CD14-positive monocyte (primary cell): Measurements from ENCODE around the gene GPR3. TPM values are rescaled to one million over a fixed set of nuclear protein-coding genes. Genes with fewer than 3 reads are reported as not detected.

Experiments
- DNase-seq, 3 donors: peaks; one replicate each; pipeline ENCODE4 v3.0.0-alpha.2; 2011 to 2022
- H2AFZ ChIP-seq: 2 replicates; pipeline ENCODE4 v1.6.0; 2012; ENCODE audit warnings: mild to moderate bottlenecking, low read depth, low read length, inconsistent platforms; ENCODE audit not compliant: insufficient read depth, poor library complexity, severe bottlenecking
- H3K27ac ChIP-seq, 2 donors: 1 replicate in 1 of 2; 2 replicates in 1 of 2; pipeline ENCODE4 v1.5.1; 2012 to 2013; ENCODE audit warnings: low read length in 2 of 2, control low read depth in 1 of 2, inconsistent platforms in 1 of 2, low read depth in 1 of 2, mild to moderate bottlenecking in 1 of 2
- H3K27me3 ChIP-seq, 2 donors: one replicate each; pipeline versions ENCODE4 v1.6.0 to v1.6.1; 2011 to 2013; ENCODE audit warnings: low read length in 2 of 2; ENCODE audit not compliant: control insufficient read depth in 2 of 2, insufficient read depth in 2 of 2
- H3K36me3 ChIP-seq, 2 donors: replicated peaks in 1 of 2; 1 replicate in 1 of 2; 2 replicates in 1 of 2; pipeline versions ENCODE4 v1.5.1 to v1.6.1; 2012 to 2013; ENCODE audit warnings: low read length in 2 of 2, control low read depth in 1 of 2, inconsistent platforms in 1 of 2, mild to moderate bottlenecking in 1 of 2; ENCODE audit not compliant: insufficient read depth in 2 of 2, control insufficient read depth in 1 of 2
- H3K4me1 ChIP-seq, 2 donors: 1 replicate in 1 of 2; 2 replicates in 1 of 2; pipeline versions ENCODE4 v1.5.1 to v1.6.1; 2012 to 2013; ENCODE audit warnings: low read length in 2 of 2, control low read depth in 1 of 2, inconsistent platforms in 1 of 2, mild to moderate bottlenecking in 1 of 2, moderate library complexity in 1 of 2; ENCODE audit not compliant: insufficient read depth in 2 of 2, control insufficient read depth in 1 of 2
- H3K4me2 ChIP-seq: replicated peaks from 2 replicates; pipeline ENCODE3; 2012; ENCODE audit warnings: low read length, moderate library complexity, mild to moderate bottlenecking; ENCODE audit not compliant: poor library complexity, severe bottlenecking; ENCODE audit errors: extremely low read depth
- H3K4me3 ChIP-seq, 3 experiments: fragments of 200-600 bp in 1 of 3; sonication (generic) in 1 of 3; replicated peaks in 1 of 3; 1 replicate in 2 of 3; 2 replicates in 1 of 3; pipeline ENCODE4 v1.5.1; 2011 to 2013; ENCODE audit warnings: low read length in 3 of 3, mild to moderate bottlenecking in 3 of 3, control low read depth in 2 of 3, low read depth in 2 of 3, inconsistent platforms in 1 of 3, moderate library complexity in 1 of 3
- H3K79me2 ChIP-seq: 2 replicates; pipeline ENCODE4 v1.6.0; 2012; ENCODE audit warnings: mild to moderate bottlenecking, control low read depth, inconsistent platforms, low read length, moderate library complexity; ENCODE audit not compliant: insufficient read depth
- H3K9ac ChIP-seq: 2 replicates; pipeline ENCODE4 v1.6.0; 2017; ENCODE audit warnings: low read length, mild to moderate bottlenecking; ENCODE audit not compliant: insufficient read depth, poor library complexity, severe bottlenecking
- H3K9me3 ChIP-seq, 2 donors: replicated peaks in 1 of 2; 1 replicate in 1 of 2; 2 replicates in 1 of 2; pipeline versions ENCODE4 v1.5.1 to v1.6.1; 2012 to 2013; ENCODE audit warnings: low read length in 2 of 2, control low read depth in 1 of 2; ENCODE audit not compliant: control insufficient read depth in 1 of 2, insufficient read depth in 1 of 2
- H4K20me1 ChIP-seq: 2 replicates; pipeline ENCODE4 v1.6.0; 2012; ENCODE audit warnings: mild to moderate bottlenecking, low read length, control low read depth, moderate library complexity; ENCODE audit not compliant: insufficient read depth
- H3K27ac Mint-ChIP-seq, 7 donors: one replicate each; pipeline ENCODE4 v1.8.0; 2020; ENCODE audit warnings: mild to moderate bottlenecking in 7 of 7, mixed read lengths in 7 of 7, moderate library complexity in 6 of 7, inconsistent platforms in 2 of 7
- H3K27me3 Mint-ChIP-seq, 3 donors: one replicate each; pipeline ENCODE4 v1.8.0; 2021 to 2022; ENCODE audit warnings: low read depth in 3 of 3, mild to moderate bottlenecking in 3 of 3, mixed read lengths in 3 of 3, moderate library complexity in 3 of 3, inconsistent platforms in 1 of 3
- H3K36me3 Mint-ChIP-seq, 2 donors: one replicate each; pipeline ENCODE4 v1.8.0; 2020; ENCODE audit warnings: mixed read lengths in 2 of 2, inconsistent platforms in 1 of 2, mild to moderate bottlenecking in 1 of 2
- H3K4me1 Mint-ChIP-seq: one replicate; pipeline ENCODE4 v1.8.0; 2020; ENCODE audit warnings: mild to moderate bottlenecking, mixed read lengths
- H3K4me3 Mint-ChIP-seq, 2 donors: one replicate each; pipeline ENCODE4 v1.8.0; 2020; ENCODE audit warnings: mild to moderate bottlenecking in 2 of 2, mixed read lengths in 2 of 2, moderate library complexity in 1 of 2
- H3K9me3 Mint-ChIP-seq, 7 donors: one replicate each; pipeline ENCODE4 v1.8.0; 2020 to 2022; ENCODE audit warnings: mixed read lengths in 7 of 7, mild to moderate bottlenecking in 6 of 7, moderate library complexity in 6 of 7, inconsistent platforms in 2 of 7
- WGBS: methylation state at CpG from one replicate; pipeline ENCODE4 v1.1.5; 2013; ENCODE audit warnings: missing lambda C conversion rate; ENCODE audit not compliant: insufficient coverage; 5-methylcytosine and 5-hydroxymethylcytosine counted together
- intact Hi-C, 2 donors: fragments of 100-400 bp; cut with micrococcal nuclease; formaldehyde crosslinking; loops; one replicate each; pipeline versions ENCODE4 v1.15.0 to v1.15.1; 2023
- polyA minus RNA-seq: library from RNA; depleted of rRNA, polyadenylated mRNA; stranded (reverse); fragments of >200 nt; gene quantifications from 2 replicates; pipeline ENCODE4 v1.2.3, GENCODE V29; 2012
- polyA plus RNA-seq, 3 donors: library from polyadenylated mRNA; depleted of rRNA in 1 of 3; unstranded in 2 of 3; stranded (reverse) in 1 of 3; fragments of 300-500 nt in 2 of 3; fragments of >200 nt in 1 of 3; fragmentation: Illumina TruSeq in 2 of 3; gene quantifications; 1 replicate in 2 of 3; 2 replicates in 1 of 3; pipeline ENCODE4 v1.2.3, GENCODE V29; 2012 to 2021
- total RNA-seq, 12 experiments: library from RNA in 1 of 12; stranded (reverse) in 1 of 12; fragments of 120-200 nt in 1 of 12; gene quantifications; one replicate each; pipeline ENCODE4 v1.2.4 and lab custom pipeline; 2013 to 2026; ENCODE audit warnings: mixed read lengths in 6 of 12, inconsistent platforms in 1 of 12
- TF ChIP-seq, protein P1 (sequence below): fragments of 200-600 bp; IDR thresholded peaks from one replicate; pipeline ENCODE4 v1.8.0; 2022; ENCODE audit warnings: antibody characterized with exemption, mild to moderate bottlenecking

The GPR3 gene, protein sequence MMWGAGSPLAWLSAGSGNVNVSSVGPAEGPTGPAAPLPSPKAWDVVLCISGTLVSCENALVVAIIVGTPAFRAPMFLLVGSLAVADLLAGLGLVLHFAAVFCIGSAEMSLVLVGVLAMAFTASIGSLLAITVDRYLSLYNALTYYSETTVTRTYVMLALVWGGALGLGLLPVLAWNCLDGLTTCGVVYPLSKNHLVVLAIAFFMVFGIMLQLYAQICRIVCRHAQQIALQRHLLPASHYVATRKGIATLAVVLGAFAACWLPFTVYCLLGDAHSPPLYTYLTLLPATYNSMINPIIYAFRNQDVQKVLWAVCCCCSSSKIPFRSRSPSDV
- 0.12 TPM for total RNA-seq (2013)
- polyA plus RNA-seq = 1 to 10 TPM in 1 of 3 donors, under 1 TPM in 1, not detected in 1; 0.26 to 2.7 TPM
- 0.28 and 1.0 TPM in 2 replicates for polyA minus RNA-seq
- 0 to 0.90 (median 0.25) reads per million in 11 experiments for total RNA-seq (lab: John Stamatoyannopoulos, UW)

DNA sequence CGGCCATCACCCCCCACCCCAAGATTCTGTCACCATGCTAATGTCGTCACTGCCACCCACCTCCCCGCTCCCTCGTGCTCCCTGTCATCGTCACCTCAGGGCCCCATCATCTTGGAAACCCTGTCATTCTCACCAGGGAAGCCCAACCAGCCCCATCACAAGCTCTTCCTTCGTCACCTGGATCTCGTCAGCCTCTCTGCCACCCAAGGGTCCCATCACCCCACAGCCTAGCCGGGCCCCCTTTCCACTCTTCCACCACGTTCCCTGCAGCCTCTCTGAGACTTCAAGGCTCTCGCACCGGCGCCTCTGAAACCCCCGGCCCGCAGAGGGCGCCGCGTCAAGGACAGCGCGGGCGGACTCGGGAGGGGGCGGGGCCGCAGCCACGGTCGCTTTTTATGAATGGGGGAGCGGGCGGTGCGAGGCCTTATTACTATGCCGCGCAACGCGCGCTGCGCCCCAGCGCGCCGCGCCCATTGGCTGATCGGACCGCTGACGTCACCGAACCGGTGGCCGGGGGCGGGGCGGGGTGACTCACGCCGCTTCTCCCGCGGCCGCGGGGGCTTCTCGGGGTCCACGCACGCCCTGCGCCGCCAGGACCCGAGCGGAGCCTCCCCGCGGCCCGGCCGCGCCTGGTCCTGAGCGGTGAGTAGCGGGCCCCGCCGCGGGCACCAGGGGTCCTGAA, at the start of gene GPR3:
TSS of gene GPR3 (plus strand) at position 527 of the 682 bp plus-strand sequence. CDS start 1,177 bp downstream, outside the sequence.
- H3K27me3 Mint-ChIP-seq = peaks cover 20 to 24% (median 22%) of the 10 kb centered on the region in 3 donors
- H3K9ac ChIP-seq = peak within 1 kb of the TSS; percentile 45
- peak within 1 kb of the TSS; percentile 69 for H2AFZ ChIP-seq
- H3K9me3 ChIP-seq = no peaks in the 10 kb centered on the region
- H3K27ac Mint-ChIP-seq = peak within 1 kb of the TSS; percentile 65 to 91 (median 87)
- intact Hi-C loops = loop anchor here in 1 of 2 donors (2.0 to 10.0 kb wide), 2 partner anchors 23 to 287 kb away; no protein-coding TSS in a partner anchor
- peaks cover 16% of the 10 kb centered on the region for H3K4me1 Mint-ChIP-seq
- TF ChIP-seq, protein P1, sequence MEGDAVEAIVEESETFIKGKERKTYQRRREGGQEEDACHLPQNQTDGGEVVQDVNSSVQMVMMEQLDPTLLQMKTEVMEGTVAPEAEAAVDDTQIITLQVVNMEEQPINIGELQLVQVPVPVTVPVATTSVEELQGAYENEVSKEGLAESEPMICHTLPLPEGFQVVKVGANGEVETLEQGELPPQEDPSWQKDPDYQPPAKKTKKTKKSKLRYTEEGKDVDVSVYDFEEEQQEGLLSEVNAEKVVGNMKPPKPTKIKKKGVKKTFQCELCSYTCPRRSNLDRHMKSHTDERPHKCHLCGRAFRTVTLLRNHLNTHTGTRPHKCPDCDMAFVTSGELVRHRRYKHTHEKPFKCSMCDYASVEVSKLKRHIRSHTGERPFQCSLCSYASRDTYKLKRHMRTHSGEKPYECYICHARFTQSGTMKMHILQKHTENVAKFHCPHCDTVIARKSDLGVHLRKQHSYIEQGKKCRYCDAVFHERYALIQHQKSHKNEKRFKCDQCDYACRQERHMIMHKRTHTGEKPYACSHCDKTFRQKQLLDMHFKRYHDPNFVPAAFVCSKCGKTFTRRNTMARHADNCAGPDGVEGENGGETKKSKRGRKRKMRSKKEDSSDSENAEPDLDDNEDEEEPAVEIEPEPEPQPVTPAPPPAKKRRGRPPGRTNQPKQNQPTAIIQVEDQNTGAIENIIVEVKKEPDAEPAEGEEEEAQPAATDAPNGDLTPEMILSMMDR = peak; percentile 46
- peak within 1 kb of the TSS; percentile 81 to 90 for H3K4me3 Mint-ChIP-seq
- peaks cover 0 to 19% of the 10 kb centered on the region in 2 donors for H3K27me3 ChIP-seq
- peak within 1 kb of the TSS; percentile 72 for H3K4me2 ChIP-seq
- H4K20me1 ChIP-seq = no peaks in the 10 kb centered on the region
- DNase-seq = peak; percentile 91 to 94 (median 94)
- WGBS = 1% methylated on average over 69 of the region's 69 CpGs
- H3K36me3 Mint-ChIP-seq = no peaks in the 10 kb centered on the region
- no peak within 1 kb of the TSS for H3K27ac ChIP-seq
- no peaks in the 10 kb centered on the region for H3K36me3 ChIP-seq
- H3K79me2 ChIP-seq = no peaks in the 10 kb centered on the region
- peak within 1 kb of the TSS in 2 of 3 experiments; percentile 2 to 62 for H3K4me3 ChIP-seq
- peaks cover 0 to 5% (median 0%) of the 10 kb centered on the region in 7 donors for H3K9me3 Mint-ChIP-seq
- peaks cover 16 to 18% of the 10 kb centered on the region in 2 donors for H3K4me1 ChIP-seq
